GM21528 (cell line): ENCODE data around the gene COL20A1.

Experiments
- ATAC-seq: cut with Tn5 transposase; IDR thresholded peaks from one replicate; pipeline ENCODE4 v1.9.1; 2021; ENCODE audit warnings: mild to moderate bottlenecking, moderate library complexity; ENCODE audit not compliant: unreplicated experiment, low FRiP score

COL20A1 gene

GRCh38 chr20:63345328-63346100 is 52.5 kb downstream of the COL20A1 start:
- no peak for ATAC-seq

- ATAC-seq: no peak
Observed at GRCh38 chr20:63346131-63347080, 53.4 kb downstream of the COL20A1 start.

- no peak for ATAC-seq
Observed at GRCh38 chr20:63347081-63347741, 54.2 kb downstream of the COL20A1 start.

- no peak for ATAC-seq
Observed at GRCh38 chr20:63347950-63348827, 55.2 kb downstream of the COL20A1 start.

GRCh38 chr20:63348828-63349515 is 56.0 kb downstream of the COL20A1 start:
- ATAC-seq: no peak

GRCh38 chr20:63349516-63349895 is 56.5 kb downstream of the COL20A1 start:
- ATAC-seq: no peak

GRCh38 chr20:63350196-63350595 is 57.2 kb downstream of the COL20A1 start:
- no peak for ATAC-seq

GRCh38 chr20:63350597-63351325 is 57.8 kb downstream of the COL20A1 start:
- ATAC-seq: no peak

GRCh38 chr20:63351326-63351700 is 58.3 kb downstream of the COL20A1 start:
- no peak for ATAC-seq

- ATAC-seq: no peak
Observed at GRCh38 chr20:63351811-63352591, 59.0 kb downstream of the COL20A1 start.

- no peak for ATAC-seq
Observed at GRCh38 chr20:63352811-63353221, 59.8 kb downstream of the COL20A1 start.

- no peak for ATAC-seq
Observed at GRCh38 chr20:63354636-63355350, 61.8 kb downstream of the COL20A1 start.

GRCh38 chr20:63355781-63356295 is 62.9 kb downstream of the COL20A1 start:
- no peak for ATAC-seq

- ATAC-seq: no peak
Observed at GRCh38 chr20:63356511-63356910, 63.5 kb downstream of the COL20A1 start.

GRCh38 chr20:63356931-63357879 is 64.2 kb downstream of the COL20A1 start:
- ATAC-seq: no peak
